ENCODE data around the gene FTCDNL1.
A peak's percentile ranks its signal among the peaks of the same experiment; 100 is the strongest.

Gene FTCDNL1

DNA sequence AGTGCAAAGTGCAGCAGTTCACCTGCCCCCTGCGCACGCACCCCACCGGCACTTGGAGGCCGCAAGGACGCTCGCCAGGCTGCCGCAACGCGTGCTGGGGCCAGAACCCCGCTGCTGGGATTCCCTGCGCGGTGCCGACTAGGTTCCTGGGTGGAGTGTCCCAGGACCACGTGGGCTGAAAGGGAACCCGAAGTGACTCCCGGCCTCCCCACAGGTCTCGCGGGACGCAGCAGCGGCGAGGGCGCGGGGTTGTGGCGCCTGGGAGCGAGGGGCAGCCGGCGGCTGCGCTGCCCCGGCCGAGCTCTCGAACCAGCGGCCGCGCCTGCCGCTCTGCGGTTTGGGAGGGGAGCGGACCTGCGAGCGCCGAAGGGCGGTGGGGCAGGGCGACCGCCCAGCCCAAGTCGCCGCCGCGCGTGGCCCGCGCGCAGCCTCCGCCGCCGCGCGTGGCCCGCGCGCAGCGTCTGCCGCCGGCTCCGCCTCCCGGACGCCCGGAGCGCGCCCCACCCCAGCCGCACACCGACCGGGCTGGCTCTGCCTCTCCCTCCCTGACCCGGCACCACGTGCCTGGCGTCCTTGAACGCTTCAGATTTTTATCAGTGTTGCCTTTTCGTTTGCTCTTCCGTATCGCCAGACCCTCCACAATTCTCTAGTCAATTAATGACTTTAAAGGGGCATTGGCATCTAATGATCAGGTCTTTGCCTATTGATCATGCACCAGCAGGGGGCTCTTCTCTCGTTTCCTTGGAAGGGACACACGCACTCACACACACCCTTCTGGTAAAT lies at the start of gene FTCDNL1:
Gene FTCDNL1 (minus strand): TSS at position 475 of the 783 bp plus-strand sequence. CDS start 2,230 bp downstream, outside the sequence.
- DNase-seq: peak; percentile 71 to 74

- DNase-seq: no peak
Measured at GRCh38 chr2:199896617-199897016, 45.6 kb upstream of the FTCDNL1 start.

- DNase-seq: no peak
Measured at GRCh38 chr2:199895406-199895805, 44.4 kb upstream of the FTCDNL1 start.

GRCh38 chr2:199883474-199884212 lies 32.7 kb upstream of the FTCDNL1 start:
- DNase-seq: no peak

GRCh38 chr2:199882667-199883066 lies 31.7 kb upstream of the FTCDNL1 start:
- no peak for DNase-seq

DNA sequence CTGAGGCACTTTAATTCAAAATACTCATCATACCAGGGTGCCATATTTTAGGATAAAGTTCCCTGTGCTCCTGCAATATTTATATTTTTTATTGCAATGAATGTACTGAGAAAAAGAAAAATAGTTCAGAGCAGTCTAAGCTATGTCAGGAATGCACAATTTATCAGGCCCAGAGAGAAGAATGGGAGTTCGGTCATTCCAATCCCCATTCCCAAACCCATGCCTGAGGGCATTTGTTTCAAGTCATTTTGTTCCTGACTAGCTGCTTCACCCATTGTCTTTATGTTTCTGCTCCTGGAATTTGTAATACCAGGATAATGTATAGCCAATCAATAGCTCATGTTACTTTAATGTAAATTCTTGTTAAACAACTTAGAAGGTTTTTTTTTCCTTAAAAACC lies 24.4 kb upstream of the FTCDNL1 start:
- DNase-seq: no peak

DNA sequence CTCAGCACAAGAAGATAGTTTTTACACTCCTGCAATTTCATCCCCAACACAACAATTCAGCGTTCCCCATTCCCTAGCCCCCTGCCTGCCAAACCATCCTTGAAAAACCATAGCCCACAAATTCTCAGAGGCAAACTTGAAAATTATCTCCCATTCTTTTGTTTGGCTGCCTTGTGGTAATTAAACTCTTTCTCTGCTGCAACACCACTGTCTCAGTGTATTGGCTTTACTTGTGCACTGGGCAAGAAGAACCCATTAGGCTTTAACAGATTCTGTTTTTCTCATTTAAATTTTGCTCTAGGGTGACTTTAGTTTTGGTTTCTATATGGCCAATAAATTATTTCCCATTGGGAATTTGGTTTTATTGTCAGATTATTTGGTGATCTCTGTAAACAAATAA lies 23.2 kb upstream of the FTCDNL1 start:
- DNase-seq: no peak

DNA sequence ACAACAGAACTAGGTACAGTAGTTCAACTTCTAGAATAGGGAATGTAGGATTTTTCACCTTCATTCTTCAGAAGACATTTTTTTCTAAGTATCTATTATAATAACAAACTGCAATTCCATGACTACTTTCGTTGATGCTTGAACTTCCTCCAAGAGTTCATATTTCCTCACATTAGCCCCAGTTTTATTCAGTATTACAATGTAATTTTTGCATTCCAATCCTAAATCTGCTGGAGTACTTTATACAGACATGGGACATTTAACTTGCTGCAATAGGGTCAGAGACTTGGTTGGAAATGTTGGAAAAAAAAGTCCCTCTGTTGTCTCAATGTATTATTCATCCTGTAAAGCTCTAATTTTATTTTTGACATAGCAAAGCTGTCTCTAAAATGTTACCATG lies 19.6 kb upstream of the FTCDNL1 start:
- DNase-seq: no peak

- DNase-seq: no peak
Measured at GRCh38 chr2:199869653-199870052, 18.7 kb upstream of the FTCDNL1 start.

GRCh38 chr2:199869227-199869541 lies 18.2 kb upstream of the FTCDNL1 start:
- DNase-seq: no peak

DNA sequence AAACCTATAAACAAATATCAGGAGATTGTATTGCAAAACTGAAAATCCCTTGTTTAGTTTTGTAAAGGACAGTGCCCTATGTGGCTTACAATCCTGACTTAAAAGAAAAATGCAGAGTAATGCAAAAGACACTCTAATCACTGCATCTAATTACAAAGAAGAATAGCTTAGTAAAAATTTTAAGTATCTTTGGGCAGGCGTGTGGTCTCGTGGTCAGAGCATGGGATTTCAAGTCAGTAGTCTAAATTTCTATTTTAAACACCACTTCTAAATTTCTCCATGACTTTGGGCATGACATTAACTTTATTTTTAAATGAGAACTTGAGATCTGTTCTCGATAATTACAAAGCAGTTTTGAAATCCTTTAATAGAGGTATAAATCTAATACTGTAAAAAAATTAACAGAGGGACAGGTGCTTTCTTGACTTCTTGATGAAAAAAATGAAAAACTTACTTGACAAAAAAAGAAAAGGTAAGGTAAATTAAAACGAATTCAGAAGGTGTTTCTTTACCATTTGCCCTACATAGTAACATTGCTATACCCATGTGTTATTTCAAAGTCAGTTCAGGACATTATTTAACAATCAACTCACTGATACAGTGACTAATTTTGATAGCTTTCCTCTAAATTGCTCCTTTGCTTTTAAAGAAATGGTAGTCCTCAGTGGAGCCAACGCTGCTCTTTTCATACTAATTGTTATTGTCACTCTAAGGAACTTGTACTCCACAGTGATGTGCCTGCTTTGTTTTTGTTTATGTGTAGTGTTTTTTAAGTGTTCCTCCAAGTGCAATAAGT lies 17.6 kb upstream of the FTCDNL1 start:
- no peak for DNase-seq

DNA sequence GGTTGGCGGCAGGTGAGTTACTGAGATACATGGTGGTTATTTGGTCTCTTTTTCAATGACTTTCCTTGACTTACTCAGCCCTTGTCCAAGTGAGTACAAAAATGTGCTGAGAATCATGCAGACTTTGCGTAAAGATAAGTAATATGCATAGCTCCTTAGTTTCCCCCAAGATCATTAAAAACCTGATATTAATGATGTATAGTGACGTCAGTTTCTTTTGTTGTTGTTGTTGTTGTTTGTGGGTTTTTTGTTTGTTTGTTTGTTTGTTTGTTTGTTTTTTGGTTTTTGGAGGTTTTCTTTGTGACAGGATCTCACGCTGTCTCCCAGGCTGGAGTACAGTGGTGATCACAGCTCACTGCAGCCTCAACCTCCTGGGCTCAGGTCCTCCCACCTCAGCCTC lies 14.9 kb upstream of the FTCDNL1 start:
- no peak for DNase-seq

GRCh38 chr2:199862788-199863187 lies 11.8 kb upstream of the FTCDNL1 start:
- no peak for DNase-seq

DNA sequence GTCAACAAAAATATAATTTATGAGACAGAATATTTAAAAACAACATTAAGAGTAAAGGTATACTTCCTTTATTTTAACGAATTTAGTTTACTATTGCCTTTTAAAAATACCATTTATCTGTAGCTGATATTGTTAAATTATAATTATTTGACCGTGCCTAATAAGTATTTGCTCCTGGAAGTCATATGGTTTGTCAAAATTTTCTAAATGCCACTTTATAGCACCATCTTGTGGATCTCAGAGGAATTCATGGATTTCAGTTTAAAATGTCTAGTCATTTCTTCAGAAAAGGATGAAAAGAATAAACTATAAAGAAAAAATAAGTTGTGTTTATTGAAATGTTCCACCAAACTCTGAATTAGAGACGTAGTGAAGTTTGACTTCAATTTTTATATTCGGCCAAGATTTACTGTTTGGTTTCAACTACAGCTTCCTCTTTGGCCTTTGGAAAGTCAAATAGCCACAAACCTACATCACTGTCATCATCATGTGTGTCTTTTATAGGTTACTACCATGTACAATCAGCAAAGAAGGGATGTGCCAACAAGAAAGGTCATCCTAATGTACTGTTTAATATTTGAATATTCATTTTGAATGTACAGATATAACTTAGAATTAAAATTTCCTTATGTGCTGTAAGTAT lies 10.3 kb upstream of the FTCDNL1 start:
- no peak for DNase-seq

DNA sequence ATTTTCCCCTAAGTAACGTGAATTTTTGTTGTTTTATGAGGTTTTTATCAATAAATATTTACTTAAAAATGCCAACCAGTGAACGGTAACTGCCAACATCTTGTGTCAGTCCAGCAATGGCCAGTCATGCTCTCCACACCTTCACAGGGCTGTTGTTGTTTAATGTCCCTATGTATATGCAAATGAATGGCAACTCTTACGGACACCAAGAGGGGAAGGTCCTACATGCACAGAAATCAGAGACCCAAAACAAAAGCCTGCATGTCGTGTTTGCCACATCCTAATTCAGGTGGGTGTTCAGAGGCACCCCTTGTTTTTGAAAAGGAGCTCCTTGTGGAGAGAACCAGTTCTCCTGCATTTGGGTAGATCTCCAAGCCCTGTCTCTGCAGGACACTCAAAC lies 4.8 kb upstream of the FTCDNL1 start:
- DNase-seq: no peak

DNA sequence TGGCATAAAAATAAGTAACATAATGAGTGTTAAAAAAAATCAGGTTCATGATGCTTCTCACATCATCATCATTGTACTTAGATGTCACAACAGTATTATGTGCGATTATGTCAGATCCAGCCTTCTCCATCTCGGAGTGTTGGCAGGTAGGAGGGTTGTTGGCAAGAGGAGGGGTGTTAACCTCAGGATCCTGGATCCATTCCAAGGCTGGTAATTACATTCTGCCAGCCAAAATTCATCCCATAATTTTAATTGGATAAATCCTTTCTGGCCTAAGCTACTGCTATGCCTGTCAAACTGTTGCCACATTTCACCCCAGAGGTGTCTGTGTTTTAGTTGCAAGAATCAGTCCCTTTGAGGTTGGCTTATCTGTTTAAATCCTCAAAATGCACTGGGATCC lies 891 bp upstream of the FTCDNL1 start:
- no peak for DNase-seq

- no peak for DNase-seq
Measured at GRCh38 chr2:199851501-199851810, 464 bp upstream of the FTCDNL1 start.

- DNase-seq: no peak
Measured at GRCh38 chr2:199850218-199850717, 724 bp downstream of the FTCDNL1 start.

GRCh38 chr2:199848389-199849130 lies 2.4 kb downstream of the FTCDNL1 start:
- DNase-seq: no peak

- DNase-seq: no peak
Measured at GRCh38 chr2:199847181-199847864, 3.7 kb downstream of the FTCDNL1 start.

DNA sequence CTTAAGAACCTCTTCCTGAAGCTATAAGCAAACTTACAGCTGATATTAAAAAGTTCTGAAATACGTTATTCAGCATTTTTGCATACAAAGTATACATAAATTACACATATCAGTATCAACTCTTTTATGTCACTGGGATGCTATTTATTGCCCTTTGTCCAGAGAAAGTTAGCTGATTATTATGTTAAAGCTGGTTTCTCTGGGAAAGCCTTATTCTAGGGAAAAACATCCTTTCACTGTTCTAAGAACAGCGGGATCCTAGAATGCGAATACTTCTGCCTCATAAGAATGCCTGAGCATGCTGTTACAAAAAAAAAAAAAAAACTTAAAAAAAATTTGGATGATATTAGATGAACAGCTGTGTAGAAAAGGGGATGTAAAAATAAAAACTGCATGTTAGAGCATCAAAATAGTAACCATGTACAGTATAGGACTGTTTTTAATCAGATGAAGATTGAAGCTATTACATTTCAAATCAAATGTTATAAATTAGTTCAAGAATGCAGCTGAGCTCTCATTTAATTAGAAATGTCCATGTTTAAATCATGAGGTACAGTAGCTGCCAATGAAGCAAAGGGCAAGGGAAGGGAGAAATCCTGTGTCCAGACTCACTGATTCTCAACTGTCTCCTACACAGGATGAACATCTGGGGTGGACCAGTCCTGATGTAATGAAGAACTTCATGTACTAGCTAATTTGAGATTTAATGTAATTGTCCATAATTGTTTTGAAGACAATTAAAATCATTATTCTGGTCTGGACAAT lies 8.2 kb downstream of the FTCDNL1 start:
- DNase-seq: no peak

Data from stimulated activated CD4-positive, alpha-beta T cell treated with anti-CD3 and anti-CD28 coated beads, Interleukin-4, amount 100 ng/mL, for 4 hours (primary cell).